Activated naive CD4-positive, alpha-beta T cell treated with anti-CD3 and anti-CD28 coated beads, Interleukin-2, amount 50 U/mL, for 24 hours (primary cell): ENCODE data around the gene UVSSA.
"Not testable (repeated sequence)": the region's sequence is repeated elsewhere in the genome, so short reads cannot be mapped to it uniquely, and the experiment has no call there.

Source experiments
- H3K27ac Mint-ChIP-seq: one replicate; pipeline ENCODE4 v1.8.0; 2021; ENCODE audit warnings: mild to moderate bottlenecking, mixed read lengths
- H3K27me3 Mint-ChIP-seq: one replicate; pipeline ENCODE4 v1.8.0; 2021; ENCODE audit warnings: mixed read lengths
- H3K36me3 Mint-ChIP-seq: one replicate; pipeline ENCODE4 v1.8.0; 2021; ENCODE audit warnings: mixed read lengths
- H3K4me1 Mint-ChIP-seq: one replicate; pipeline ENCODE4 v1.8.0; 2021; ENCODE audit warnings: mixed read lengths
- H3K4me3 Mint-ChIP-seq: one replicate; pipeline ENCODE4 v1.8.0; 2021; ENCODE audit warnings: mild to moderate bottlenecking, mixed read lengths
- H3K9me3 Mint-ChIP-seq: one replicate; pipeline ENCODE4 v1.8.0; 2021; ENCODE audit warnings: mixed read lengths

The UVSSA gene

GRCh38 chr4:1312821-1313640, 34.0 kb upstream of the UVSSA start:
- H3K4me3 Mint-ChIP-seq, result no peak overlapping the region
- no peak overlapping the region for H3K27ac Mint-ChIP-seq
- H3K9me3 Mint-ChIP-seq, result no peaks in the 10 kb centered on the region
- H3K36me3 Mint-ChIP-seq, result peaks cover 8% of the 10 kb centered on the region
- no peaks in the 10 kb centered on the region for H3K27me3 Mint-ChIP-seq
- peaks cover 40% of the 10 kb centered on the region for H3K4me1 Mint-ChIP-seq

- peaks cover 27% of the 10 kb centered on the region for H3K4me1 Mint-ChIP-seq
- H3K4me3 Mint-ChIP-seq, result no peak overlapping the region
- no peaks in the 10 kb centered on the region for H3K27me3 Mint-ChIP-seq
- H3K9me3 Mint-ChIP-seq, result no peaks in the 10 kb centered on the region
- no peak overlapping the region for H3K27ac Mint-ChIP-seq
- H3K36me3 Mint-ChIP-seq, result peaks cover 11% of the 10 kb centered on the region
Measured at GRCh38 chr4:1315306-1315705, 31.7 kb upstream of the UVSSA start.

- Mint-ChIP-seq H3K27ac (peak overlapping the region; percentile 80), H3K36me3 (peaks cover 11% of the 10 kb centered on the region), H3K27me3 (no peaks in the 10 kb centered on the region), H3K9me3 (no peaks in the 10 kb centered on the region), H3K4me1 (peaks cover 24% of the 10 kb centered on the region), H3K4me3 (no peak overlapping the region)
Measured at GRCh38 chr4:1315836-1316536, 31.0 kb upstream of the UVSSA start.

- H3K27ac Mint-ChIP-seq, result no peak overlapping the region
- no peaks in the 10 kb centered on the region for H3K9me3 Mint-ChIP-seq
- no peaks in the 10 kb centered on the region for H3K27me3 Mint-ChIP-seq
- H3K4me1 Mint-ChIP-seq, result peaks cover 23% of the 10 kb centered on the region
- no peak overlapping the region for H3K4me3 Mint-ChIP-seq
- H3K36me3 Mint-ChIP-seq, result peaks cover 11% of the 10 kb centered on the region
Measured at GRCh38 chr4:1316537-1317168, 30.4 kb upstream of the UVSSA start.

- no peak overlapping the region for H3K27ac Mint-ChIP-seq
- H3K4me3 Mint-ChIP-seq, result no peak overlapping the region
- H3K9me3 Mint-ChIP-seq, result no peaks in the 10 kb centered on the region
- peaks cover 19% of the 10 kb centered on the region for H3K4me1 Mint-ChIP-seq
- H3K27me3 Mint-ChIP-seq, result no peaks in the 10 kb centered on the region
- H3K36me3 Mint-ChIP-seq, result peaks cover 11% of the 10 kb centered on the region
Measured at GRCh38 chr4:1317177-1318045, 29.6 kb upstream of the UVSSA start.

- Mint-ChIP-seq H3K36me3 (peaks cover 11% of the 10 kb centered on the region), H3K27ac (no peak overlapping the region), H3K4me3 (no peak overlapping the region), H3K4me1 (peaks cover 19% of the 10 kb centered on the region), H3K27me3 (no peaks in the 10 kb centered on the region), H3K9me3 (no peaks in the 10 kb centered on the region)
Measured at GRCh38 chr4:1318046-1318375, 29.0 kb upstream of the UVSSA start.

GRCh38 chr4:1318488-1319213, 28.4 kb upstream of the UVSSA start:
- no peak overlapping the region for H3K27ac Mint-ChIP-seq
- H3K9me3 Mint-ChIP-seq, result no peaks in the 10 kb centered on the region
- H3K4me3 Mint-ChIP-seq, result no peak overlapping the region
- peaks cover 19% of the 10 kb centered on the region for H3K4me1 Mint-ChIP-seq
- no peaks in the 10 kb centered on the region for H3K27me3 Mint-ChIP-seq
- peaks cover 10% of the 10 kb centered on the region for H3K36me3 Mint-ChIP-seq

- Mint-ChIP-seq H3K9me3 (no peaks in the 10 kb centered on the region), H3K27ac (no peak overlapping the region), H3K4me1 (peaks cover 10% of the 10 kb centered on the region), H3K36me3 (peaks cover 6% of the 10 kb centered on the region), H3K4me3 (no peak overlapping the region), H3K27me3 (no peaks in the 10 kb centered on the region)
Measured at GRCh38 chr4:1321486-1321885, 25.5 kb upstream of the UVSSA start.

GRCh38 chr4:1321946-1322650, 24.9 kb upstream of the UVSSA start:
- Mint-ChIP-seq H3K27ac (no peak overlapping the region), H3K4me1 (peaks cover 10% of the 10 kb centered on the region), H3K4me3 (no peak overlapping the region), H3K27me3 (no peaks in the 10 kb centered on the region), H3K9me3 (no peaks in the 10 kb centered on the region), H3K36me3 (peaks cover 6% of the 10 kb centered on the region)

- no peaks in the 10 kb centered on the region for H3K27me3 Mint-ChIP-seq
- H3K9me3 Mint-ChIP-seq, result no peaks in the 10 kb centered on the region
- H3K4me1 Mint-ChIP-seq, result peaks cover 7% of the 10 kb centered on the region
- no peak overlapping the region for H3K27ac Mint-ChIP-seq
- peaks cover 3% of the 10 kb centered on the region for H3K36me3 Mint-ChIP-seq
- no peak overlapping the region for H3K4me3 Mint-ChIP-seq
Measured at GRCh38 chr4:1323280-1323634, 23.8 kb upstream of the UVSSA start.

- no peak overlapping the region for H3K27ac Mint-ChIP-seq
- H3K4me3 Mint-ChIP-seq, result no peak overlapping the region
- H3K4me1 Mint-ChIP-seq, result peaks cover 5% of the 10 kb centered on the region
- H3K36me3 Mint-ChIP-seq, result peaks cover 3% of the 10 kb centered on the region
- no peaks in the 10 kb centered on the region for H3K27me3 Mint-ChIP-seq
- H3K9me3 Mint-ChIP-seq, result no peaks in the 10 kb centered on the region
Measured at GRCh38 chr4:1323635-1324442, 23.2 kb upstream of the UVSSA start.

GRCh38 chr4:1324443-1325175, 22.4 kb upstream of the UVSSA start:
- H3K36me3 Mint-ChIP-seq, H3K4me3 Mint-ChIP-seq, H3K9me3 Mint-ChIP-seq: not testable (repeated sequence)

GRCh38 chr4:1325176-1325480, 21.9 kb upstream of the UVSSA start:
- Mint-ChIP-seq H3K4me1 (peaks cover 16% of the 10 kb centered on the region), H3K27ac (no peak overlapping the region)

More at GRCh38 chr4:1324443-1325175, 22.4 kb upstream of the UVSSA start:
- not testable (repeated sequence) for H3K27me3 Mint-ChIP-seq, H3K27ac Mint-ChIP-seq
- H3K4me1 Mint-ChIP-seq, result peaks cover 13% of the 10 kb centered on the region

More at GRCh38 chr4:1325176-1325480, 21.9 kb upstream of the UVSSA start:
- H3K9me3 Mint-ChIP-seq, result no peaks in the 10 kb centered on the region
- H3K4me3 Mint-ChIP-seq, result no peak overlapping the region
- H3K27me3 Mint-ChIP-seq, result no peaks in the 10 kb centered on the region
- H3K36me3 Mint-ChIP-seq, result peaks cover 6% of the 10 kb centered on the region
